Renal pelvis (tissue), 4 donors: ENCODE measurements around the gene FBXO41. TPM values are rescaled to one million over a fixed set of nuclear protein-coding genes. Genes with fewer than 3 reads are reported as not detected.
A peak's percentile ranks its signal among the peaks of the same experiment; 100 is the strongest.
"Not testable (repeated sequence)": the region's sequence is repeated elsewhere in the genome, so short reads cannot be mapped to it uniquely, and the experiment has no call there.

Experiments
- DNase-seq: peaks from one replicate; pipeline ENCODE4 v3.0.0-alpha.2; 2013
- polyA plus RNA-seq, 3 donors: library from polyadenylated mRNA; unstranded; fragments of 120-200 nt; gene quantifications; one replicate each; pipeline ENCODE4 v1.2.1, GENCODE V29; 2013; ENCODE audit not compliant: insufficient read length in 3 of 3

The FBXO41 gene
- polyA plus RNA-seq, 3 donors: 2.1 to 3.0 (median 2.4) TPM

DNA sequence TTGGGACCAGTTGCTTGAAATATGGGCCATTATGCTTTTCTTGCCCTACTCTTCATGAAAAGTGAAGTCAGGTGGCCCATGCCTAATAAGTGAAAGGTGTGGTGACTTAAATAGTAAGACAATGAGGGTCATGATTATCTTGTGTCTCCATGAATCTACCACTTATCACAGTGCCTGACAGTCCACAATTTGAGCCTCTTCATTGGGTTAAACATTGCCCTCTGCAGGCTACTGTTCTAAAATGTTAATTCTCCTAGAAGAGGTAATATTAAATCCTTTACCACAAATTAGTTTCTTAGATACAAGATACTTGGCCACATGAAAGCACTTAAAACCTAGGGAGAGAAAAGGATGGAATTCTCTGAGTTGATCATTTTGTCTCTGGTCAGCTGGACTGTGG, 5.0 kb upstream of the FBXO41 start:
- no peak for DNase-seq

DNA sequence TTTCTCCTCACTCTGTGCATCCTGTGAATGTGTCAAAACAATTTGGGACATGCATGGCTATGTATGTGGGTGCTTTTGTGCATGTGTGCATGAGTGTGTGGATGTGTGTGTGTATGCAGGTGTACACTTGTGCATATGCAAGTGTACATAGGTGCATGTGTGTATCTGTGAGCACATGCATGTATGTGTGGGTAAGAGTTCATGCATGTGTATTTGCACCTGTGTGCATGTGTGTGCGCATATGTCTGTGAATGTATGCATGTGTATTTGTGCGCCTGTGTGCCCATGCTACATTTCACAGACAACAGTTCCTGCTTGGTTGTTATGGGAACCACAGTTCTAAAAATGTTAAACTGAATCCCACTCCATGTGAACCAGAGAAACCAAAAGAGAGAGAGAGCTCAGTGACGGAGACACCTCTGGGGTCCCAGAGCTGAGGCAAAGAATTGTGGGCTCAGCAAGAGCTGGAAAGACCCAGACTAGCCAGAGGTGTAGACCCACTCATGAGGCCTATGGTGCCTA, 1.9 kb upstream of the FBXO41 start:
- no peak for DNase-seq

DNA sequence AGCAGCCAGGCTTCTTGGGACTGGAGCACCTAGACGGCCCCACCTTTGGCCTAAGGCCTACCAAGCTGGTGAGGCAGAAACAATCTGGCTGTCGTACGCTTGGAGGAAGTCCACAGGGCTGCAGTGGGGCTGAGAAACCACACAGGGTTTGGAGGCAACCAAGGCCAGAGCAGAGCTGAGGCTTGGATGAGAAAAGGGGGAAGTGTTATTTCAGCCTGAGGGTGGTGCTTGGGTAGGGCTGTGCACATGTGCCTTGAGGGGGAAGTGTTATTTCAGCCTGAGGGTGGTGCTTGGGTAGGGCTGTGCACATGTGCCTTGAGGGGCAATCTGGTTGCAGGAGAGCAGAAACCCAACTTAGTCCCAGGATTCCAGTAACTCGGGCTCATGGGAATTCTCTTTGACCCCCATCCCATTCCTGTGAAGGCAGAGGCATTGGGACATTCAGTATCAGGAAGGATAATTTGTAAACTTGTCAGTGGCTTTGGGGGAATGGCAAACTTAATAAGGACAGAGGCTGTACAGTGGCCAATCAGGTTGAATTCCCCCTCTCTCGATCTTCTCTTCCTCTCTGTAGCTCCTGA, 971 bp upstream of the FBXO41 start:
- DNase-seq: no peak

DNA sequence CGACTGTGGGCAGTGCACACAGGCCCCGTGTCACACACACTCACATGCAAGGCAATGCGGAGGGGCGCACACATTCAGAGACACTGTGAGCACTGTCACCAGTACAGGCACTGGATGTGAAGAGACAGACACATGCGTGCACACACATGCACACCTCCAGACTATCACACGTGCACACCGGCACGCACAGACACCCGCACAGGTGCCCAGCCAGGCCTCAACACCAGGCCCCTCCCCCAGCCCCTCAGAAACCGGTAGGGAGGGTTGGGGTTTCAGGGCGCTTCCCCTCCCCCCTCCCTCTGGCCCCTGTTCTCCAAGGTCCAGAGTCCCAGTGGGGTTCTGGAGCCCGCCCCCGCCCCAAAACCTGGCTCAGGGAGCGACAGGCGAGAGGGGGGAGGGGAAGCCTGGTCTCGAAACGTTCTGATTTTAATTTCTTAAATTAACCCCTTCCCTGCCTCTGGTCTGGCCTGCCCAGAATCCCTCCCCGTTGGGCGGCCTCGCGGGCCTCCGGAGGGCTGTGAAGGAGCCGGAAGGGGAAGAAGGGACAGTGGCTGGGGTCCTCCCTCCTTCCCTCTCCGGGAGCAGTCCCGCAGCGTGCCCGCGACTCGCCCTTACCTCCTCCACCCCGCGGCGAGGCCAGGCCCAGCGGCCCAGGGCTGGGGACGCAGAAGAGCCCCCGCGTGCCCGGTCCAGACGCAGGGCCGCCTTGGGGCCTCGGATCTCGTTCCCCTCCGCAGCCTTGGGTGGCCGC, 558 bp downstream of the FBXO41 start:
- DNase-seq: no peak

DNA sequence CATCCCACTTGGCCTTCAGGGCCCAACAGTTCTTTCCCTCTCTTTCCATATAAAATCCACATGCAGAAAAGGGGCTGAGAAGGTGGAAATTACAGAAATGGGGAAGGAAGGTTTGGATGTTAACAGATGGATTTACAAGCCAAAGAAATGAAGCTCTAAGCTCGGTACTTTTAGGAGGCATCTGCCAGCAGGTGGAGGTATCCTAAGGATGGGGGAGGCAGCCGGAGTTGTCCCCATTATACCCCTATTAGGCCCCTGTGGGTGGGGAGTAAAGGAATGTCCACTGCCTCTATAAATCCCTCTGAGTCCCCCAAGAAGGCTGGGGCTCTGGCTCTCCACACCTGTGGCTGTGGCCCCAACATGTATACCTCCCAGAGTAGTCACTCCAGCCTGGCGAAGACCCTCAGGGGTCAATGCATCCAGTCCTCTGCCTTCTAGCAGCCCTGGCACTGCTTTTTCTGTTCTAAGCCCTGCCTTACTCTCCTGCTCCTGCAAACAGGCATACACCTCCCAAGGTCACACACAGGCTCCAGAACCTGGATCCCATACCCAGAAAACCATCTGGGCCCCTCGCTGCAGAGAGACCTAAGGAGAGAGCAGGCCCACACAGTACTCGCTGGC, 1.2 kb downstream of the FBXO41 start:
- DNase-seq: no peak

DNA sequence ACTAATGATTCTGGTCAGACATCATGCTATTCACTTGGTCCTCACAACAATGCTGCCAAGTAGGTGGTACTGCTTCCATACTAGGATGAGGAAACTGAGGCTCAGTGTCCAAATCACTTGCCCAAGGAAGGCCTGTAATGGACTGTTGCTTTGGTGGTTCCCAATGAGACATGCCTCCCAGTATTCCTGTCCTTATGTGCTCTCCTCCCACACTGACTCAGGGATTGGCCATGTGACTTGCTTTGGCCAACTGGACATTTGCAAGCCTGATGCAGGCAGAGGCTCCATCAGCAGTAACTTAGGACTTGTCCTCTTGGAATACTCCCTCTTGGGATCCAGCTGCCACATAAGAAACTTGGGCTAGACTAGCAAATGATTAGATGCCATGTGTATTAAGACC, 3.0 kb downstream of the FBXO41 start:
- DNase-seq: no peak

DNA sequence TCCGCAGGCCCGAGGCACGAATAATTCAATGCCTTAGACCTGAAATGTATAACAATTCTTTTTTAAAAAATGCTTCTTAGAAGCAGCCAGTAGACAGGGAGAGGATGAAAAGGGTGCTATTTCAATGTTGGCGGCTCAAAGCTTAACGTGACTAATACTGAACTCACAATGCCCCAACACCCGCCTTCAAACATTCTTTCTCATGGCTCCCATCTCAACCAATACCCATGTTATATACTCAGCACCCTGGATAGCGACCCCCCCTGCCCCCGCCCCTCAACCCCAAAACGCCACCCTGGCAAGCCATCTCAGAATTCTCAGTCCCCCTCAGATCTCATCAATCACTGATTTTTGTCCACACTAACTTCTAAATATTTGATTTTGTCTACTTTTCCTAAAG, 4.4 kb downstream of the FBXO41 start:
- no peak for DNase-seq

DNA sequence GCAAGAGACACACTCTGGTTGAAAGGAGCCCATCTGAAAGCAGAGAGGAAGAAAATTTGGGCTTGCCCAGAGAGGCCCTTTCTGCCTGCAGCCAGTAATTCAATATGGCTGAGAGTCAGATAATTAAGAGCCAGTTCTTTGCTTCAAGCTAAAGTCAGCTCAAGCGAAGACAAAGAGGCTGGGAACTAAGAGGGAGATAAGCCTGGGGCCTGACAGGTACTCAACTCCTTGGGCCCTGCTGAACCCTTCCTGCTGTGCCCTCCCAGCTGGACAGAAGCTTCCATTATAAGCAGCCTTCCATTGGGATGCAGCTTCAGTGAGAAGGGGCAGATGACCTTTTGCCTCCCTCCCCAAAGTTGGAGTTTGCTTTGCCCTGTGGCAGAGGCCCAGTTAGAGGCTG, 12.0 kb downstream of the FBXO41 start:
- no peak for DNase-seq

DNA sequence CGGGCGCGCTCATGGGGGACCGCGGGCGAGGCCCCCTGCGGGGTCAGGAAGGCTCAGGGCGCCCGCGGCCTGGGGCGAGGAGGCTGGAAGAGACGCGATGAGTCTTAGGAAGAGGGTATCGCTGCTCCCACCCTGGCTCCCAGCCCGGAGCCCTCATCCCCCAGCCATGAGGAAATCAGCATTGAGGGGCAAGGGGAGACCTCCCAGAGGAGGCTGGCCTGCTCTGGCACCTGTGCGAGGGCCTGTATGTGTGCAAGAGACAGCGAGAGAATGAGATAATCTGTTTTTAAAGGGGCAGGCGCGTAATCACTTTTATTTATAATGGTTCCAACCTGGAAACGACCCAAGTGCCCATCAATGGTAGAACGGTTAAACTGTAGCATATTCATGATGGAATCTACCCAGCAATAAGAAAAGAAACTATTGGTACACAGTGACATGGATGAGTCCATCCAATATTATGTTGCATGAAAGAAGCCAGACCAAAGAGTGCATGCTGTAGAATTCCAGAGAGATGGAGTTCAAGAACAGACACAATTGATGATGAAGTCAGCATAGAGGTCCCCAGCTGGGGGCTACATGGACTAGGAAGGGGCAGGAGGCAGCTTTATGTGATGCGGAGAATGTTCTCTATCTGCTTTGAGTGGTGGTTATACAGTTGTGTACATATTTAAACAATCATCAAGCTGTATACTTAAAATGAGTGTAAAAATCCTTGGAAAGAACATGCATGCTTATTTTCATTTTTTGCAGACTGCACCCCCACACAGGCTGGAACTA, 14.4 kb downstream of the FBXO41 start:
- DNase-seq: no peak

DNA sequence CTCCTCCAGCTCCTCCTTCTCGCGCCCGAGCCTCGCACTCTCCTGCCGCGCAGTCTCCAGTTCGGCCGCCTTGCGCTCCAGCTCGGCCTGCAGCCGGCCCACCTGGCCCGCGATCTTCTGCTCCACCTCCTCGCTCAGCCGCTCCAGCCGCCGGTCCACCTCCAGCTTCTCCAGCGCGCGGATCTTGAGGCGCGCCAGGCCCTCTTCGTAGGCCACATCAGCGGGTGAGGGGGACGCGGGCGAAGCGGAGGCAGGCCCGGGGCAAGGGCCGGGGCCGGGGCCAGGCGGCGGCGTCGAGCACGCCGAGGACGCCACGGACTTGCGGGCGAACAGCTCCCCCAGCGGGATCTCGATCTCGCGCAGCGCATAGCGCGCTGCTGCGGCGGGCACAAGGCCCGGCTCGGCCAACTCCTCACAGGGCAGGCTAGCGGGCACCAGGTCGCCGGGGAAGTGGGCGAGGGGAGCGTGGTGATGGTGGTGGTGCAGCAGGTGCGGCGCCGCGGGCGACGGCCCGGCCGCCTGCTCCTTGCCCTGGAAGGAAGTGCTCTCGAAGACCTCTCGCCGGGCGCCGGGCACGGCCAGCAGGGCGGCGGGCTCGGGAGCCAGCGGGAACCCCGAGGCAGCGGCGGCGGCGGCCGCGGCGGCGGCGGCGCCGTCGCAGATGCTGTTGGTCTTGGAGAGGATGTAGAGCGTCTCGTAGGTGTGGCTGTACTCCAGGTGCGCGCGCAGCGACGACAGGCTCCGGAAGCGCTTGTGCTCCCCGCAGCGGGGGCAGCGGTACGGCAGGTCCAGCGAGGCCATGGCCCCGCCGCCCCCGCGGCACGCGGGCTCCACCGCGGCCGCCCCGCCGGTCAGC, 15.2 kb downstream of the FBXO41 start:
- peak; percentile 30 for DNase-seq

DNA sequence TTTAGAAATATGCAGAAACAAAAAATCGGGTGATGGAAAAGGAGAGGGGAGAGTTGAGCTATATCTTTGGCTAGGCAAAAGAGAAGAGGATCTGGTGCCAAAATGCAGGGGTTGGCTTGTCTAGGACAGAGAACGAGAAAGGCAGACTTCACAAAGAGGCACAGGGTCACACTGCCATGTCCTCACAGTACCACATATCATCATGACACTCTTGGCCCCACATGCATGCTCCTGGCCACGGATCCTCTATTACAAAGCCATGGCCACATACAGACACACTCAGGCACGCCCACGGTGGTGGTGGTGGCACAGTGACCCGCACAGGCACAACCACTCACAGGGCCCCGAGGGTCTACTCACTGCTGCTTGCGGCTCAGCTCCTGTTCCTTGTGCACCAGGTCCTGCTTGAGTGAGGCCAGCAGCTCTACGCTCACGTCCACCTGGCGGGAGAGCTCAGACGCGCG, 15.9 kb downstream of the FBXO41 start:
- DNase-seq: no peak

DNA sequence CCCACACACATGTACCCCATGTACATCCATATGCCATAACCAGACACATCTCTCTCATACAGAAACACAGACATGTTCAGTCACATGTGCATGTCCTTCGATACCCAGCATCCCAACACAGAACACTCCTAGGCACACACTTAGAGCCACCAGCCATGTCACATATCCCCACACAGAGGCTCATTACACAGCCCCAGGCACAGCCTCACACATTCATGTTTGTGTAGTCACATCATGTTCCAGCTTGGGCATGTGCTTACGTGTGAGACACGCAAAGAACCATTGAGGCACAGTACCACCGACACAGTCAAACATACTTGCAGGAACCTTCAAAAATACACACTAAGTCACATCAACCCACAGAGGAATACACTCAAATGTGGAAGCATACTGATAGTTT, 17.3 kb downstream of the FBXO41 start:
- no peak for DNase-seq

DNA sequence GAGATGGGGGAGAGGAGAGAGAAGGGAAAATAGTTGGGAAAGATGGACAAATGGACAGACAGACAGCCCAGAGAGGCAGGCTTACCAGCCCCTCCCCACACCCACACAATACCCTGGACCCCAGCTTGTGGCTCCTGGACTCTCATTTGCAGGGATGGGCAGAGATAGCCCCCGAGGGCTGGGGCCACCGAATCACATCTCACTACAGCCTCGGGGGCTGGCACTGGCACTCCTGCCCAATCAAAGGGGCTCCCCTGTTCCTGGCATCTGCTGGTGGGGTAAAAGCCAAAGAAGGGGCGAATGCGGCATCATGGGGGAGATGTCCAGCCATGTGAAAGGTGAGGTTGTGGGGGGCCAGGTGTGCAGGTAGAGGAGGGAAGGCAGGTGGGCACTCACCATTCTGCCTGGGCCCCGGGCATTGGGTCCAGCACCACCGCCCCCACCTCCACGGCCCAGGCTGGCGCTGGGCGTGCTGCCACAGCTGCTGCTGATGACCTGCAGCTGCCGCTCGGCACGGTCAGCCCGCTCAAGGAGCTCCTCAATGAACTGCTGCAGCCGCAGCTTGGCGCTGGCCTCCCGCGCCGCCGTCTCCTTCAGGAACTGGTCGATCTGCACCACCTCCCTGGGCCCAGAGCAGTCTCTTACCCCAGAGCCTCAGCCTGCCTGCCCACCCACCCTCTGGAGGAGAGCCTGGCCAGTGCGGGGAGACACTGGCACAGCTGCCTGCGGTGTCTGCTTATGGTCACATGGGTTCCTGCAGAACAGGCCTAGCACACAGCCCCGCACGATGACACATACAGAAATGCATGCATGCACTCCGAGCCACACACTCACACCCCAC, 18.0 kb downstream of the FBXO41 start:
- no peak for DNase-seq

DNA sequence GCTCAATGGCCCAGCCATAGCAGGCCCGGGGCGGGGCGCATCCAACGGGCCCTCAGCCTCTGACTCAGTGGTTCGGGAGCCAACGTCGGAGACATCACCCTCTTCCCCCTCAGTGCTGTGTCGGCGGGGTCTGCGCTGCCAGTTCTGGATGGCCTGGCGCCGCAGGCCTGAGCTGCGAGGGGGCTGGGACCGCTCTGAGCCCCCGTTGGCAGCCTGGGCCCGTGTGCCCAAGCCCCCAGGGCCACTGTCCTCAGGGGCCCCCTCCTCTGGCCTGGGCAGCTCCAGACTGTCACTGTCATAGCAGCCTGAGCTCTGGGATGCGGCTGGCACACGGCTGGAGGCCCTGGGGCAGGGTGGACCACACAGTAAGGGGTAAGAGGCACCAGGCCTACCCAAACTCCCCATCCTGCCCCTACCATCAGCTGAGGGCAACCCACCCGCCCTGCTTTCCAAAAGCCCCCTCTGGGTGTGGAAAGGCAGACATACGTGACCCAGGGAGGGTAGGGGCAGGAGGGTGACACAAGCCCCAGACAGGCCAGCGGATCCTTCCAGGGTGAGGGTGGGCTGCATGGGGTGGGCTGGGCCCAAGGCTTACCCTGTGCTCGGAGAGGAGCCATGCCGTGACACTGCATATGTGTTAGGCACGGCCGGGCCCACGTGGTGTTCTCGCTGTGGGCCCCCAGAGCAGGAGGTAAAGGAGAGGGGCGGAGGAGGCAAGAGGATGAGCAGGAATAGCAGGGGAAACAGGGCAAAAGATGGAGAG, 18.8 kb downstream of the FBXO41 start:
- no peak for DNase-seq

DNA sequence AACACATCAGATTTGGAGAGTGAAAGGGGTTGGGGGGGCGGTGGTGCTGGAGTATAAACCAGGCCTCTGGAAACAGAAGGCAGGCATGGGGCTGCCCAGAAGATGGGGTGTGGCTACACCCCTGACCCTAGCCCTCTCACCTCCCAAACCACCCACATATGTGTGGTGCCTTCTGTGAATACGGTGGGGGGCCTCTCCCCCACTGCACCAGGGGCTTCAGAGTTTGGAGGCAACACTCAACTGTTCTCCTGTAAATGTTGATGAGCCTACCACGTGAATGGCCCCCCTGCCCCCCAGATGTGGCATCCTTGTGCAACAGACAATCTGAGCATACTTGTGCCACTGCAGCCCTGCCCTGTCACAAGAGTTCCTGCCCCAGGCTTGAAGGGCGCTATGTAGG, 19.5 kb downstream of the FBXO41 start:
- no peak for DNase-seq

DNA sequence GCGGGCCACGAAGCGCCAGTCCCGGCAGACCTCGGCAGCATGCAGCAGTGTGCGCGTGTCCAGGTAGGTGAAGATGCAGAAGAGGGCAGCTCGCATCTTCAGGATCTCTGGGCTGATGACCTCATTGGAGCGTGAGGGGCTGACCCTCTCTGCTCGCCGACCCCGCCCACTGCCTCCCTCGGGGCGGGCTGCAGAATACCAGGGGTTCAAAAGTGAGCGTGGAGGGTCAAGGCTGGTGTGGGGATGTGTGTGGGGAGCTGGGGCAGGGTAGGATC, 20.0 kb downstream of the FBXO41 start:
- no peak for DNase-seq

DNA sequence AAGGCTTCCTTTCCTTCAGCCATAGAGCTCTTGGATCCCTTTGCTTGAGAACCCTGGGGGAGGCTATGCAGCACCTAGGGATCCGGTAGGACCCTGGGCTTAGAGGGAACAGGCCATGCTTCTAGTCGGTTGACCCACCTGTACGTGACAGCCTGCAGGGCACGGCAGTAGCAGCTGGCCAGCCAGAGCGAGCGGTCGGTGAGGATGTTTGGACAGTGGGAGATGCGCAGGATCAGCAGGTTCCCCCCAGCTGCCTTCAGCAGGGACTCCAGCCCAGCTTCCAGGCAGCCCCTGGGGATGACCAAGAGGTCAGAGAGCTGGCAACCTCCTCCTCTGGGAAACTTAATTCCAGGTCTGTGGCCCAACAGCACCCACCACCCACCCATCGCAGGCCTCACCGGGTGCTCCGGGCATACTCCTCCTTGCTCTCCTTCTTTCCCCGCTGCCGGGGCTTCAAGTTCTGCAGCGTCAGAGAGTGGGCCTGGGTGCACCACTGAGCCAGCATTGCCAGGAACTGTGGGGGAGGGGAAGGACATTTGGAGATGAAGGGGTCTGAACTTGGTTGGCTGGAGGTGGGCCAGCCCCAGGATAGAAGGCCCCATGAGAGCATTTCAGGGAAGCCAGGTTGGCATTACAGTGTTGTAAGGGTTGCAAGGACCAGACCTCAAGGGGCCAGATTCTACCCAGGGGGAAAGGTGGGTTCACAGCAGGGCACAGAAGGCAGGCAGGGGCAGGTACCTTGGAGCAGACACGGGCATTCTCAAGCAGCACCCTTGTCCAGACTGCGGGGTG, 20.5 kb downstream of the FBXO41 start:
- no peak for DNase-seq

DNA sequence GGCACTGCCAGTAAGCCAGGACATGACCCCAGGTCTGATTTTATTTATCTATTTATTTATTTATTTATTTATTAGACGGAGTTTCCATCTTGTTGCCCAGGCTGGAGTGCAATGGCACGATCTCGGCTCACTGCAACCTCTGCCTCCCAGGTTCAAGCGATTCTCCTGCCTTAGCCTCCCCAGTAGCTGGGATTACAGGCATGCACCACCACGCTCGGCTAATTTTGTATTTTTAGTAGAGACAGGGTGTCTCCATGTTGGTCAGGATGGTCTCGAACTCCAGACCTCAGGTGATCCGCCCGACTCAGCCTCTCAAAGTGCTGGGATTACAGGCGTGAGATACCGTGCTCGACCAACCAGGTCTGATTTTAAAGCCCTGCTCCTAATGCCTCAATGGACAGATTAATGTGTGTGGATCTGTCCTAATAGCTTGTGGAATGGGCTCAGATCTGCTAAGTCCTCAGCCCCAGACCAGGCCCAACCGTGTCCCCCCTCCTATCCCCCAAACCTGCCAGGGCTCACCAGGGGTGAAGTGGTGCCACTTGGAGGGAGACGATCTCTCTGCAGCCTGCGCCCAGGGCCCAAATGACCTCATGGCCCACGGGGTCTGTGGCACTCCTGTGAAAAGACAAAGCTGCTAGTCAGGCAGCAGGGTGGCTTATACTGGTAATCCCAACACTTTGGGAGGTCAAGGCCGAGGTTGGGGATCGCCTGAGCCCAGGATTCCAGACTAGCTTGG, 21.4 kb downstream of the FBXO41 start:
- not testable (repeated sequence) for DNase-seq
